Thyroid gland (tissue), 4 donors: ENCODE results near the gene ILKAP.

Experiments
- POLR2A ChIP-seq, 2 donors: fragments of 450-650 bp; IDR thresholded peaks; one replicate each; pipeline ENCODE4 v1.6.1; 2017; ENCODE audit warnings: antibody characterized with exemption in 2 of 2, mild to moderate bottlenecking in 2 of 2, moderate library complexity in 1 of 2
- TF ChIP-seq, protein P1 (sequence below), 6 experiments: fragments of 200-600 bp in 3 of 6; fragments of 450-650 bp in 3 of 6; sonication (generic) in 3 of 6; IDR thresholded peaks; one replicate each; pipeline ENCODE4 v1.5.1; 2016 to 2019; ENCODE audit warnings: antibody characterized with exemption in 6 of 6, mild to moderate bottlenecking in 2 of 6, inconsistent platforms in 1 of 6, moderate library complexity in 1 of 6

DNA sequence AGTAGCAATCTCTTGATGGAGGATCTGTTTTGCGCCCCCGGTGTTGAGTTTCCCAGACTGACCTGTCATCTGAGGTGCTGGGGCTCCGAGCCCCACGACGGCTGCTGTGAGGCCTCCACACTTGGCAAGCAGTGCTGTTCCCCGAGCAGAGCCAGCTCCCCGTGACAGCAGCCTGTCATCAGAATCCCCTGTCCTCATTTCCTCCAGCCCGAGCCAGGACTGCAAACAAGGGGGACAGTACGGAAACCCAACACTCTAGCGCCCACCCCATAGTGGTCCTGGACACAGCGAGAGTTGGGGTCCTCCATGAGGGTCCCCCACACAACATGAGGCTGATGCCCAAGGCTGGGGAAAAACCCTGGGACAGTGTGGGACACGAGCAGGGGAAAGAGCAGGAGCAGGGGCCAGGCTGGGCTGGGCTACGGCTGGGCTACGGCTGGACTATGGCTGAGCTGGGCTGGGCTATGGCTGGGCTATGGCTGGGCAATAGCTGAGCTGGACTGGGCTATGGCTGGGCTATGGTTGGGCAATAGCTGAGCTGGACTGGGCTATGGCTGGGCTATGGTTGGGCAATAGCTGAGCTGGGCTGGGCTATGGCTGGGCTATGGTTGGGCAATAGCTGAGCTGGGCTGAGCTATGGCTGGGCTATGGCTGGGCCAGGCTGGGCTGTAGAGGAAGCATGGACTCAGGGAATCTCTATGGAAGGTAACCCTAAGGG is 66.5 kb downstream of the ILKAP start:
- TF ChIP-seq, protein P1, sequence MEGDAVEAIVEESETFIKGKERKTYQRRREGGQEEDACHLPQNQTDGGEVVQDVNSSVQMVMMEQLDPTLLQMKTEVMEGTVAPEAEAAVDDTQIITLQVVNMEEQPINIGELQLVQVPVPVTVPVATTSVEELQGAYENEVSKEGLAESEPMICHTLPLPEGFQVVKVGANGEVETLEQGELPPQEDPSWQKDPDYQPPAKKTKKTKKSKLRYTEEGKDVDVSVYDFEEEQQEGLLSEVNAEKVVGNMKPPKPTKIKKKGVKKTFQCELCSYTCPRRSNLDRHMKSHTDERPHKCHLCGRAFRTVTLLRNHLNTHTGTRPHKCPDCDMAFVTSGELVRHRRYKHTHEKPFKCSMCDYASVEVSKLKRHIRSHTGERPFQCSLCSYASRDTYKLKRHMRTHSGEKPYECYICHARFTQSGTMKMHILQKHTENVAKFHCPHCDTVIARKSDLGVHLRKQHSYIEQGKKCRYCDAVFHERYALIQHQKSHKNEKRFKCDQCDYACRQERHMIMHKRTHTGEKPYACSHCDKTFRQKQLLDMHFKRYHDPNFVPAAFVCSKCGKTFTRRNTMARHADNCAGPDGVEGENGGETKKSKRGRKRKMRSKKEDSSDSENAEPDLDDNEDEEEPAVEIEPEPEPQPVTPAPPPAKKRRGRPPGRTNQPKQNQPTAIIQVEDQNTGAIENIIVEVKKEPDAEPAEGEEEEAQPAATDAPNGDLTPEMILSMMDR (IDR thresholded peaks at IDR 0.05), result no peak
- no peak for TF ChIP-seq POLR2A (IDR thresholded peaks at IDR 0.05)
